ENCODE data around the gene KANSL2.
"Not testable (repeated sequence)": the region's sequence is repeated elsewhere in the genome, so short reads cannot be mapped to it uniquely, and the experiment has no call there.

Gene KANSL2

GRCh38 chr12:48645354-48645753, 36.7 kb downstream of the KANSL2 start:
- ATAC-seq, H3K4me1 Mint-ChIP-seq, H3K9me3 Mint-ChIP-seq, H3K27ac Mint-ChIP-seq, H3K27me3 Mint-ChIP-seq, H3K4me3 Mint-ChIP-seq: not testable (repeated sequence)
- H3K36me3 Mint-ChIP-seq: peaks cover 38% of the 10 kb centered on the region

- no peak overlapping the region for H3K4me3 Mint-ChIP-seq
- H3K27ac Mint-ChIP-seq: no peak overlapping the region
- H3K36me3 Mint-ChIP-seq: peaks cover 36% of the 10 kb centered on the region
- no peak for ATAC-seq
- H3K4me1 Mint-ChIP-seq: no peaks in the 10 kb centered on the region
- H3K27me3 Mint-ChIP-seq: no peaks in the 10 kb centered on the region
- peaks cover 8% of the 10 kb centered on the region for H3K9me3 Mint-ChIP-seq
Observed at GRCh38 chr12:48643011-48643410, 39.0 kb downstream of the KANSL2 start.

- ATAC-seq, H3K9me3 Mint-ChIP-seq, H3K4me3 Mint-ChIP-seq, H3K4me1 Mint-ChIP-seq, H3K27me3 Mint-ChIP-seq, H3K27ac Mint-ChIP-seq: not testable (repeated sequence)
- peaks cover 27% of the 10 kb centered on the region for H3K36me3 Mint-ChIP-seq
Observed at GRCh38 chr12:48641752-48642555, 40.1 kb downstream of the KANSL2 start.

GRCh38 chr12:48640854-48641253, 41.2 kb downstream of the KANSL2 start:
- no peaks in the 10 kb centered on the region for H3K27me3 Mint-ChIP-seq
- peaks cover 22% of the 10 kb centered on the region for H3K36me3 Mint-ChIP-seq
- no peak overlapping the region for H3K27ac Mint-ChIP-seq
- no peak for ATAC-seq
- H3K4me1 Mint-ChIP-seq: no peaks in the 10 kb centered on the region
- no peak overlapping the region for H3K4me3 Mint-ChIP-seq
- peaks cover 8% of the 10 kb centered on the region for H3K9me3 Mint-ChIP-seq

- peaks cover 8% of the 10 kb centered on the region for H3K9me3 Mint-ChIP-seq
- H3K4me1 Mint-ChIP-seq: no peaks in the 10 kb centered on the region
- H3K27me3 Mint-ChIP-seq: no peaks in the 10 kb centered on the region
- H3K36me3 Mint-ChIP-seq: peaks cover 22% of the 10 kb centered on the region
- ATAC-seq: no peak
- no peak overlapping the region for H3K4me3 Mint-ChIP-seq
- no peak overlapping the region for H3K27ac Mint-ChIP-seq
Observed at GRCh38 chr12:48640428-48640827, 41.6 kb downstream of the KANSL2 start.

GRCh38 chr12:48631071-48631470, 51.0 kb downstream of the KANSL2 start:
- no peak for ATAC-seq
- Mint-ChIP-seq H3K27ac (no peak overlapping the region), H3K36me3 (no peaks in the 10 kb centered on the region), H3K27me3 (peaks cover 61% of the 10 kb centered on the region), H3K4me3 (no peak overlapping the region), H3K4me1 (no peaks in the 10 kb centered on the region), H3K9me3 (no peaks in the 10 kb centered on the region)

GRCh38 chr12:48630346-48630745, 51.7 kb downstream of the KANSL2 start:
- Mint-ChIP-seq H3K27ac (no peak overlapping the region), H3K27me3 (peaks cover 61% of the 10 kb centered on the region), H3K4me1 (no peaks in the 10 kb centered on the region), H3K36me3 (no peaks in the 10 kb centered on the region), H3K9me3 (no peaks in the 10 kb centered on the region), H3K4me3 (no peak overlapping the region)
- no peak for ATAC-seq

- H3K27ac Mint-ChIP-seq: no peak overlapping the region
- no peak overlapping the region for H3K4me3 Mint-ChIP-seq
- H3K9me3 Mint-ChIP-seq: no peaks in the 10 kb centered on the region
- ATAC-seq: no peak
- H3K4me1 Mint-ChIP-seq: no peaks in the 10 kb centered on the region
- H3K36me3 Mint-ChIP-seq: no peaks in the 10 kb centered on the region
- peaks cover 61% of the 10 kb centered on the region for H3K27me3 Mint-ChIP-seq
Observed at GRCh38 chr12:48629541-48629940, 52.5 kb downstream of the KANSL2 start.

- peaks cover 49% of the 10 kb centered on the region for H3K27me3 Mint-ChIP-seq
- no peaks in the 10 kb centered on the region for H3K4me1 Mint-ChIP-seq
- no peaks in the 10 kb centered on the region for H3K9me3 Mint-ChIP-seq
- ATAC-seq: no peak
- no peak overlapping the region for H3K27ac Mint-ChIP-seq
- no peak overlapping the region for H3K4me3 Mint-ChIP-seq
- H3K36me3 Mint-ChIP-seq: no peaks in the 10 kb centered on the region
Observed at GRCh38 chr12:48627556-48627955, 54.5 kb downstream of the KANSL2 start.

GRCh38 chr12:48622997-48623396, 59.0 kb downstream of the KANSL2 start:
- ATAC-seq, H3K36me3 Mint-ChIP-seq, H3K4me1 Mint-ChIP-seq, H3K9me3 Mint-ChIP-seq, H3K27ac Mint-ChIP-seq, H3K4me3 Mint-ChIP-seq: not testable (repeated sequence)
- H3K27me3 Mint-ChIP-seq: peaks cover 41% of the 10 kb centered on the region

- peaks cover 8% of the 10 kb centered on the region for H3K9me3 Mint-ChIP-seq
- no peak overlapping the region for H3K27ac Mint-ChIP-seq
- peaks cover under 1% of the 10 kb centered on the region for H3K36me3 Mint-ChIP-seq
- no peak overlapping the region for H3K4me3 Mint-ChIP-seq
- H3K4me1 Mint-ChIP-seq: no peaks in the 10 kb centered on the region
- H3K27me3 Mint-ChIP-seq: peaks cover 53% of the 10 kb centered on the region
- peak; percentile 82 for ATAC-seq
Observed at GRCh38 chr12:48618541-48618940, 63.5 kb downstream of the KANSL2 start.

GRCh38 chr12:48615681-48616080, 66.4 kb downstream of the KANSL2 start:
- H3K27me3 Mint-ChIP-seq: peaks cover 67% of the 10 kb centered on the region
- peaks cover 25% of the 10 kb centered on the region for H3K9me3 Mint-ChIP-seq

GRCh38 chr12:48613321-48613720, 68.7 kb downstream of the KANSL2 start:
- peaks cover 12% of the 10 kb centered on the region for H3K36me3 Mint-ChIP-seq
- H3K4me1 Mint-ChIP-seq: no peaks in the 10 kb centered on the region
- no peak for ATAC-seq
- H3K27me3 Mint-ChIP-seq: peaks cover 44% of the 10 kb centered on the region
- H3K27ac Mint-ChIP-seq: no peak overlapping the region
- H3K9me3 Mint-ChIP-seq: peaks cover 28% of the 10 kb centered on the region
- H3K4me3 Mint-ChIP-seq: no peak overlapping the region

More at GRCh38 chr12:48615681-48616080, 66.4 kb downstream of the KANSL2 start:
- peaks cover 12% of the 10 kb centered on the region for H3K36me3 Mint-ChIP-seq
- H3K4me1 Mint-ChIP-seq: no peaks in the 10 kb centered on the region
- H3K27ac Mint-ChIP-seq: no peak overlapping the region
- ATAC-seq: no peak
- no peak overlapping the region for H3K4me3 Mint-ChIP-seq
